Activated naive CD4-positive, alpha-beta T cell treated with anti-CD3 and anti-CD28 coated beads, Interleukin-2, amount 50 U/mL, for 24 hours (primary cell): ENCODE results near the gene FHDC1.
"Not testable (repeated sequence)": the region's sequence is repeated elsewhere in the genome, so short reads cannot be mapped to it uniquely, and the experiment has no call there.

Experiments
- H3K27ac Mint-ChIP-seq: one replicate; pipeline ENCODE4 v1.8.0; 2021; ENCODE audit warnings: mild to moderate bottlenecking, mixed read lengths
- H3K27me3 Mint-ChIP-seq: one replicate; pipeline ENCODE4 v1.8.0; 2021; ENCODE audit warnings: mixed read lengths
- H3K36me3 Mint-ChIP-seq: one replicate; pipeline ENCODE4 v1.8.0; 2021; ENCODE audit warnings: mixed read lengths
- H3K4me1 Mint-ChIP-seq: one replicate; pipeline ENCODE4 v1.8.0; 2021; ENCODE audit warnings: mixed read lengths
- H3K4me3 Mint-ChIP-seq: one replicate; pipeline ENCODE4 v1.8.0; 2021; ENCODE audit warnings: mild to moderate bottlenecking, mixed read lengths
- H3K9me3 Mint-ChIP-seq: one replicate; pipeline ENCODE4 v1.8.0; 2021; ENCODE audit warnings: mixed read lengths

FHDC1 gene, protein sequence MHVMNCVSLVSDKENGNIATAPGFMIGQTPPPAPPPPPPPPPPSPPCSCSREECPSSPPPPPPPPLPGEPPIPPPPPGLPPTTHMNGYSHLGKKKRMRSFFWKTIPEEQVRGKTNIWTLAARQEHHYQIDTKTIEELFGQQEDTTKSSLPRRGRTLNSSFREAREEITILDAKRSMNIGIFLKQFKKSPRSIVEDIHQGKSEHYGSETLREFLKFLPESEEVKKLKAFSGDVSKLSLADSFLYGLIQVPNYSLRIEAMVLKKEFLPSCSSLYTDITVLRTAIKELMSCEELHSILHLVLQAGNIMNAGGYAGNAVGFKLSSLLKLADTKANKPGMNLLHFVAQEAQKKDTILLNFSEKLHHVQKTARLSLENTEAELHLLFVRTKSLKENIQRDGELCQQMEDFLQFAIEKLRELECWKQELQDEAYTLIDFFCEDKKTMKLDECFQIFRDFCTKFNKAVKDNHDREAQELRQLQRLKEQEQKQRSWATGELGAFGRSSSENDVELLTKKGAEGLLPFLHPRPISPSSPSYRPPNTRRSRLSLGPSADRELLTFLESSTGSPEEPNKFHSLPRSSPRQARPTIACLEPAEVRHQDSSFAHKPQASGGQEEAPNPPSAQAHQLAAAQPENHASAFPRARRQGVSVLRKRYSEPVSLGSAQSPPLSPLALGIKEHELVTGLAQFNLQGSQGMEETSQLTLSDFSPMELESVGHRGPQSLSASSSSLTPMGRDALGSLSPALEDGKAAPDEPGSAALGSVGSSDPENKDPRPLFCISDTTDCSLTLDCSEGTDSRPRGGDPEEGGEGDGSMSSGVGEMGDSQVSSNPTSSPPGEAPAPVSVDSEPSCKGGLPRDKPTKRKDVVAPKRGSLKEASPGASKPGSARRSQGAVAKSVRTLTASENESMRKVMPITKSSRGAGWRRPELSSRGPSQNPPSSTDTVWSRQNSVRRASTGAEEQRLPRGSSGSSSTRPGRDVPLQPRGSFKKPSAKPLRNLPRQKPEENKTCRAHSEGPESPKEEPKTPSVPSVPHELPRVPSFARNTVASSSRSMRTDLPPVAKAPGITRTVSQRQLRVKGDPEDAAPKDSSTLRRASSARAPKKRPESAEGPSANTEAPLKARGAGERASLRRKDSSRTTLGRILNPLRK

DNA sequence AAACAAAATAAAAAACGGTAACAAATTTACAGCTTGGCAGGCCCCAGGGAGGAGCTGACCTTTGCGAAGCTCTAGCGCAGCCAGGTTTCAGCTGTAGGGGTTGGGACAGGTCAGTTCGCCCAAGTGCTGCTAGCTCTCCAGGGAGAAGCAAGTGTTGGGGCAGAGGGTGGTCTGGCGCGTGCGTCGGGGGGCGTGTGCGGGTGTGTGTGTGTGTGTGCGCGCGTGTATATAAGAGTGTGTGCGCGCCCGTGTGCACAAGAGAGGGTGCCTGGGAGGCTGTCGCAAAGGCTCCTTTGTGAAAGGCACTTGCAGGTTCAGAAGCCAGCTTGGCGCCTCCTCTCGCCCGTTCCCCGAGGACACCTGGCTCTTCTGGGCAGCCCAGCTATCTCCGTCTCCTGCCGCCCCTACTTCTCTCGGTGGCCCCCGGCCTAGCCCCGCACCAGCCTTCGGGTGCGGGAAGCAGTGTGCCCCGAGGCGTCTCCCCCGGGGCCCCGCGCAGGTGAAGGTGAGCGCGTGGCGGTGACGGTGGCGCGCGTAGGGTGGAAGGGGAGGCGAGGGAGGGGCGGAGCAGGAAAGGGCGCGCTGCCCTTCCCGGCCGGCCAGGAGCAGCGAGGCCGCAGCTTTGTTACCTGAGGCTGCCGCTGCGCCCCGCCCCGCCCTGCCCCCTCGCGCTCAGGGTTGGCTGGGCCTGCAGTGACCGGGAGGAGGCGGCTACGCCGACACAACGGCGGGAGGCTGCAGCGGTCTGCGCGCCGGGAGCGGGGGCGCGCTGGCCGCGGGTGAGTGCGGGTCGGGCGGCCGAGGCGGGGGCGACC is at the start of gene FHDC1:
Gene FHDC1, plus strand, starts transcription at position 693 of the 815 bp plus-strand sequence. CDS start 6,735 bp downstream, outside the sequence.
- Mint-ChIP-seq H3K36me3 (no peaks in the 10 kb centered on the region), H3K9me3 (no peaks in the 10 kb centered on the region), H3K27me3 (peaks cover 44% of the 10 kb centered on the region), H3K4me1 (peaks cover 22% of the 10 kb centered on the region), H3K27ac (no peak within 1 kb of the TSS), H3K4me3 (peak within 1 kb of the TSS; percentile 81)

DNA sequence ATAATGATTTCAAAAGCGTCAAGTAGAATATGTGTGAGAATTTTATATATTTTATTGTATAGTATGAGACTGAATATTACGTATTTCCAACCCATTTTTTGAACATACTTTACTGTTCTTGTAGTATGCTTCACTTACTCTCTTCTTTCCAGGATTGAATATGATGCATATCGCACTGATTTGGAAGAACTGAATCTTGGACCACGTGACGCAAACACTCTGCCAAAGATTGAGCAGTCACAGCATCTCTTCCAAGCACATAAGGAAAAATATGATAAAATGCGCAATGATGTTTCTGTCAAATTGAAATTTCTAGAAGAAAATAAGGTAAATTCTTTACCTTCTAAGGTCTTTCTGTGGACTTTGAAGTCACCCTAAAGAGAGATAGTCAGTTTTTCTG is 48.1 kb upstream of the FHDC1 start:
- no peaks in the 10 kb centered on the region for H3K27me3 Mint-ChIP-seq
- peaks cover 34% of the 10 kb centered on the region for H3K36me3 Mint-ChIP-seq
- H3K27ac Mint-ChIP-seq = no peak overlapping the region
- H3K9me3 Mint-ChIP-seq = no peaks in the 10 kb centered on the region
- no peaks in the 10 kb centered on the region for H3K4me1 Mint-ChIP-seq
- no peak overlapping the region for H3K4me3 Mint-ChIP-seq

DNA sequence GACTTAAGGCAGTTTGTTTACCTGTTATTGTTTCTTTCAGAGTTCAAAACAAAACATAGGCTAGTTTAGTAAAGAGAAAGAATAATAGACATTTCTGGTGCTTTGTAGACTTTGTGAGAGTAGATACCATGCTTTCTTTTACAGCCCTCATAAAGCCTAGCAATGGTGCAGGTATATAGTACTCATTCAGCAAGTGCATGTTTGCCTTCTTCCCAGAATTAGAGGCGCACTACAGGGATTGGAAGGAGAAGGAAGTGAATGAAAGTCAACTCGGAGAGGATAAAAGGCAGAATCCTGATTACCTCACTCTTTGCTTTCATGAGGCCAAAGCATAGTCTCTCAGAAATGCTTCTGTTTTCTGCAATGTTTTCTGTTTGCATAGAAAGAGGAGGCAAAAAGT is 43.1 kb upstream of the FHDC1 start:
- Mint-ChIP-seq H3K27me3 (no peaks in the 10 kb centered on the region), H3K36me3 (peaks cover 32% of the 10 kb centered on the region), H3K4me3 (no peak overlapping the region), H3K27ac (no peak overlapping the region), H3K4me1 (no peaks in the 10 kb centered on the region), H3K9me3 (no peaks in the 10 kb centered on the region)

DNA sequence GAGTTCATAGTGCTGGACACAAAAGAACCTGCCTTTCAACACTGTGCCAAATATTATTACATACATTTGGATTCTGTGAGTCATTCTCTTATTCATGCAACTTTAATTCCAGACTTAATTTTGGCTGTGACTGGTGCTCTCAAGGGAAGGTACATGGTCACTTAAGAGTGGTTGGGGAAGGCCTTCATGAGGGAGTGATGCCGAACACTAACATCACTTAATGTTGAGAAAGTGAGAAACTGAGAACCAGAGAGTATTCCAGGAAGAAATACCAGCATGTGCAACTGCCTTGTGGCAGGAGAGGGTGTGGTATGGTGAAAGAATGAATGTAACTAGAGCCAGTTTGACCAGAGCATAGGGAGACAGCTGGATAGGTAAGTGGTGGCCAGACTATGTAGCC is 41.5 kb upstream of the FHDC1 start:
- peaks cover 33% of the 10 kb centered on the region for H3K36me3 Mint-ChIP-seq

DNA sequence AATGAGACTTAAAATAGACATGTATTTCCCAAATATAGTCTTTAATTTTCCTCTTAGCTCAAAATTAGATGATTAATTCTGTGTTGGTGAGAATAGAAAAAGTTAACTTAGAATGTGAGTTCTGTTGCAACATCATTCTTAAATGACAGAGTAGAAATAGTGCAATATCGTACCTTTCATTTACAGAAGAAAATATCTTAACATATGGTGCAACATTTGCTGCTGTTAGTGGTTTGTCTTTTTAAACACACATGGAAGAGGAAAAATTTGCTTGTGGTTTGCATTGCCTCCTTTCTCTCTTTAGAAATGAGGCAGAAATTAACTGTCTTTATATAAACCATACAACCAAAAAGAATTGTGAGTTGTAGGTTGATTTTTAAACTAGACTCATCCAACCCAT is 39.3 kb upstream of the FHDC1 start:
- Mint-ChIP-seq H3K4me1 (no peaks in the 10 kb centered on the region), H3K36me3 (peaks cover 21% of the 10 kb centered on the region), H3K27ac (no peak overlapping the region), H3K9me3 (no peaks in the 10 kb centered on the region), H3K27me3 (no peaks in the 10 kb centered on the region), H3K4me3 (no peak overlapping the region)

More for the DNA sequence above, 41.5 kb upstream of the FHDC1 start:
- Mint-ChIP-seq H3K9me3 (no peaks in the 10 kb centered on the region), H3K27me3 (no peaks in the 10 kb centered on the region), H3K4me1 (no peaks in the 10 kb centered on the region), H3K27ac (no peak overlapping the region), H3K4me3 (no peak overlapping the region)

DNA sequence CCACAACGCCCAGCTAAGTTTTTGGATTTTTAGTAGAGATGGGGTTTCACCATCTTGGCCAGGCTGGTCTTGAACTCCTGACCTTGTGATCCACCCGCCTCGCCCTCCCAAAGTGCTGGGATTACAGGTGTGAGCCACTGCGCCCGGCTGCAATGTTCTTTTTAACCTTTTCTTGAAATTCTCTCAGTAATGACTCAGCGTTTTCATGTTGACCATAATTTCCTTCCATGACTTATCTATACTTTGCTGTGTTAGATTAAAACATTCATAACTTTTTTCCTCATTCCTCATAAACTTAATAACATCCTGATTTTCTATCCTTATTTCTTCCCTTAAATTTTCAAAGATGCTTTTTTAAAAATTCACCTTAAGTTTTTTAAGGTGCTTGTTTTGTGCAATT is 38.0 kb upstream of the FHDC1 start:
- peaks cover 11% of the 10 kb centered on the region for H3K36me3 Mint-ChIP-seq
- H3K27ac Mint-ChIP-seq = not testable (repeated sequence)

DNA sequence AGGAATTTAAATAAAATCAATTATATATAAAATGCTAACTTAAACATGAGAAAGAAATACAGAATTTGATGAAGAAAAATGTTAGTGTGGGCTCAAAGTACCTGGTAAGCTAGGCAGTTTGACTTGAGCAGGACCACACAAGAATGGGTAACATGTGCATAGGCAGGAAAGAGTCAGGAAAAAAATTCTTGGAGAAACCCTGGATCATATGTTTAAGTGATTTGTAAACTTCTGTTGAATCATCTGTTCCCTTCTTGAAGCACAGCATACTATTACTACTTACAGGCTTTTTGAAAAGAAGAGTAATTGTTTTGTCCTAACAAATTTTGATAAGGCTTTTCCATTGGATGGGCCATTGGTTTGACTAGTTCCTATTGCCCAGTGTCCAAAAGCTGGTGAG is 37.5 kb upstream of the FHDC1 start:
- Mint-ChIP-seq H3K27ac (no peak overlapping the region), H3K27me3 (no peaks in the 10 kb centered on the region), H3K4me1 (no peaks in the 10 kb centered on the region), H3K4me3 (no peak overlapping the region), H3K9me3 (no peaks in the 10 kb centered on the region), H3K36me3 (peaks cover 8% of the 10 kb centered on the region)

More for the DNA sequence above, 38.0 kb upstream of the FHDC1 start:
- not testable (repeated sequence) for H3K4me3 Mint-ChIP-seq, H3K4me1 Mint-ChIP-seq, H3K27me3 Mint-ChIP-seq, H3K9me3 Mint-ChIP-seq

DNA sequence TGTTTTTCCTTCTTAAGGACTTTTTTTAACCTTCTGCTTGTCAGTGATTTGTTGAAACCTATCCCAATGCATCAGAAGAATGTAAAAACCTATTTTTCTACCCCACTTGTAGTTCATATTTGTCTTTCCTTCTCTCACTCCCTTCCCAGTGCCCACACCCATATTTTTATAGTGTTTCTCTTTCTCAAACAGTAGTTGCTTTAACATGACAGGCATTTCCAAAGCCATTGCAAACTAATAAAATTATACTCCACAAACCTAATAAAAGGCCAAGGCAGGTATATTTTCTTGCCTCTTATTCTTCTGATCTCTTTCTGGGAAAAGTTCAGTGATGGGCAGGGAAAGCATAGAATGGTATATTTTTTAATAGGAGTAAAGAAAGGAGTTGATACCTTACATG is 35.7 kb upstream of the FHDC1 start:
- Mint-ChIP-seq H3K27ac (no peak overlapping the region), H3K4me3 (no peak overlapping the region), H3K36me3 (peaks cover 11% of the 10 kb centered on the region), H3K9me3 (no peaks in the 10 kb centered on the region), H3K4me1 (no peaks in the 10 kb centered on the region), H3K27me3 (no peaks in the 10 kb centered on the region)

DNA sequence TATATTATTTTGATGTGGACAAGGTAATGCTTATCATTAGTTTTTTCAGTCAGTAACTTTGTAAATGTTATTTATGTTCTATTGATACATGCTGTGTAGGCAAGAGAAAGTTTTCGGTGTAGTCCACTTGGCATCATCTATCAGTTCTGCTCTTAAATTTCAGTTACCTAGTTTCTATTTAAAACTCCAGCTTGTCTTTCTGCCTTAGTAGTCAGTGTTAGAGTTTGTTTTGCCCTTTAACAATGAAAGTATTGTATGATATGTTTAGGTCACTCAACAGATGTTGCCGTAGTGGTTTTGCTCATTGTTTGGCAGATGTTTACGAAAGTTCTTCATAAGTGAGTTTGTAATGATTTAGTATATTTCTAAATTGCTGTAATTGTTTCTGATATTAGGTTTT is 34.9 kb upstream of the FHDC1 start:
- no peak overlapping the region for H3K4me3 Mint-ChIP-seq
- H3K4me1 Mint-ChIP-seq = no peaks in the 10 kb centered on the region
- H3K36me3 Mint-ChIP-seq = peaks cover 10% of the 10 kb centered on the region
- no peaks in the 10 kb centered on the region for H3K27me3 Mint-ChIP-seq
- no peak overlapping the region for H3K27ac Mint-ChIP-seq
- H3K9me3 Mint-ChIP-seq = no peaks in the 10 kb centered on the region

DNA sequence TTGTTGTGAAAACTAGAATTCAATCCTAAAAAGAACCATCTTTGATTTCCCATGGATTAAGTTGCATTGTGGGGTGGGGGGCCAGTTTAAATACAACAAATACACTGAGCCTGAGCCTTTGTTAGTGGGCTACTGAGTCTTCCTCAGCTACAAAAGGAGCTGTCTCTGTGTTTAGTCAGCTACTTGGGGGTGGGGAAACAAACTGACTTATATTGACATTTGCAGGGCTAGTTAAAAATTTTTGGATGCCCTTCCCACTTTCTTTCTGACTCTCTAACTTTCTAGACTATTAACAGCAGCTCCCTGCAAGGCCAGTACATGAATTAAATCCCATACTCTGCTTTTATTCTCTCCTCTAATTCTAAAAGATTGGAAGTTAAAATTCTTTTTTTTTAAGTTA is 32.5 kb upstream of the FHDC1 start:
- H3K27ac Mint-ChIP-seq = no peak overlapping the region
- no peaks in the 10 kb centered on the region for H3K27me3 Mint-ChIP-seq
- no peak overlapping the region for H3K4me3 Mint-ChIP-seq
- H3K36me3 Mint-ChIP-seq = peaks cover 15% of the 10 kb centered on the region
- H3K9me3 Mint-ChIP-seq = no peaks in the 10 kb centered on the region
- no peaks in the 10 kb centered on the region for H3K4me1 Mint-ChIP-seq

DNA sequence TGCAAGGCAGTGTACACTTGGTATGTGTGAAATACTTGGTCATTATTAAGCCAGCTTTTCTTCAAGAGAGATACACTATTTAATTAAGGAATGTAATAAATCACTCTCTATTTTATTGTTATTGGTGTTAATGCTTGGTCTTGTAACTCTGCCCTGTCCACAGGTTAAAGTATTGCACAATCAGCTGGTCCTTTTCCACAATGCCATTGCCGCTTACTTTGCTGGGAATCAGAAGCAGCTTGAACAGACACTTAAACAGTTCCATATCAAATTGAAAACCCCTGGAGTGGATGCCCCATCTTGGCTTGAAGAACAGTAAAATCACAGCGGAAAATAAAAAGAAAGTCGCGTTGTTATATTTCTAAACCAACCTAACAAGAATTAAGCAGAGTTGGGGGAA is 26.2 kb upstream of the FHDC1 start:
- Mint-ChIP-seq H3K4me3 (no peak overlapping the region), H3K4me1 (no peaks in the 10 kb centered on the region), H3K27me3 (no peaks in the 10 kb centered on the region), H3K36me3 (peaks cover 15% of the 10 kb centered on the region), H3K9me3 (no peaks in the 10 kb centered on the region), H3K27ac (no peak overlapping the region)

DNA sequence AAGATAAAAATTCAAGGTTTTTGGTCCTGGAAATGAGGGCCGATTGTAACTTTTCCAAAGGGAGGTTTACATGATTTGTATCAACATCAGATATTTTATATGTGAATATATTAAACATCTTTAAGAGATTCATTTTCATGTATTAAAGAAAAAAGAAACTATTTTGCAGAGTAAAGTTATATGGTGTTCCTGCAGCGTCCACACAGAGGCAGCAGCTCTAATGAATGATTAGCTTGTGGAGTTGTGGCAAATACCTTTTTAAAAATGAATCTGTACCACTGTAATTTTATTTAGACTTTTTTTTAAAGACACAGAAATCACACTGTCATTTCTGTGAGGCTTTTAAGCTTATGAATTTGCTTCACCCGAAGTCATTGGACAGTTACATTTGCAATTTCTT is 25.6 kb upstream of the FHDC1 start:
- Mint-ChIP-seq H3K36me3 (peaks cover 15% of the 10 kb centered on the region), H3K4me1 (no peaks in the 10 kb centered on the region), H3K27me3 (no peaks in the 10 kb centered on the region), H3K27ac (no peak overlapping the region), H3K9me3 (no peaks in the 10 kb centered on the region), H3K4me3 (no peak overlapping the region)

DNA sequence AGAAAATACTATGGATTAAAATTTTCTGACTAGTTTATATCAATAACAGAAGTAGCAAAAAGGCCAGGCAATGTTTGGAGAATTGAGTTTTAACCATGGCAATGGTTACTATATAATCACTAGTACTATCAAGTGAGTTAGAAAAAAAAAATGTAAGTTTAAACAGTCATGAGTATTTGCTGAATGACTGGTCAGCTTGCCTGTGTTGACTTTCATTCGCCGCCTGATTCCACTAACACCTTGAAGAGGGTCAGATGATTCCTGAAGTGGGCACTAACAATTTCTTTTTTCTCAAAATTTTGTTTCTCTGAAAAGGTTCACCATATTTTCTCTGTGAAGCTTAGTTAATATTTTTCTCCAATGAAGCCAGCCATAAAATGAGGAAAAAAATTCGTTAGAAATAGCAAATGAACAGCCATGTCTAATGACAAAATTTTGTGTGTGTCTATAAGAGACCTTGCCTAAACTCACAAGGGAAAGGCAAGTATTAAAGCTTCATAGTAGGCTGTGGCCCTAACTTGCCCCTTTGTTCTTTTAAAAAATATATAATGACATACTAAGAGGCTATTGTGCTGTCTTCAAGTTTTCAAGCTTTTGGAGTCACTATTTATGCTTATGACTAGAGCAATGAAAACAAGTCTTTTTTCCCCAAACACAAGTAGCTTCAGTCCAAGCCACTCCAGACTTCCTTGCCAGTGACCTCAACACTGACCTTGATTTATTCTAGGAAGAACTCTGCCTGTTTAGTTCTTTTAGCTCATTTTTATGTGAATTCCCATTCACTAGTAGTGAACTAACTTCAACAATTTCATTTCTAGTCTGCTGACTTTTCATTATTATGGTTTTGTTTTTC is 18.4 kb upstream of the FHDC1 start:
- Mint-ChIP-seq H3K36me3 (peaks cover 17% of the 10 kb centered on the region), H3K4me3 (no peak overlapping the region), H3K4me1 (no peaks in the 10 kb centered on the region), H3K27me3 (peaks cover 1% of the 10 kb centered on the region), H3K9me3 (peaks cover 9% of the 10 kb centered on the region), H3K27ac (no peak overlapping the region)

DNA sequence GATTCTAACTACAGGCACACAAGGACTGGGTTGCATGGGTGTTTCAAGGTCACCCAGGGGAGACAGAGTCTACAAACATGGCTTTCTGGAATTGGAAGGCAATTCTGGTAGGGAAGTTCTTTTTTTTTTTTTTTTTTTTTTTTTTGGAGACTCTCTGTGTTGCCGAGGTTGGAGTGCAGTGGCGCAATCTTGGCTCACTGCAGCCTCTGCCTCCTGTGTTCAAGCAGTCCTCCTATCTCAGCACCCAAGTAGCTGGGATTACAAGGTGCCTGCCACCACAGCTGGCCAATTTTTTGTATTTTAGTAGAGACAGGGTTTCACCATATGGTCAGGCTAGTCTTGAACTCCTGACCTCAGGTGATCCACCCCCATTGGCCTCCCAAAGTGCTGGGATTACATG is 16.3 kb upstream of the FHDC1 start:
- Mint-ChIP-seq H3K36me3 (peaks cover 17% of the 10 kb centered on the region), H3K9me3 (peaks cover 9% of the 10 kb centered on the region), H3K27ac (no peak overlapping the region), H3K27me3 (peaks cover 1% of the 10 kb centered on the region), H3K4me3 (no peak overlapping the region), H3K4me1 (no peaks in the 10 kb centered on the region)
